Activated CD4-positive, alpha-beta T cell treated with anti-CD3 and anti-CD28 coated beads for 1 hour (primary cell): ENCODE results near the gene NFIC.
"Not testable (repeated sequence)": the region's sequence is repeated elsewhere in the genome, so short reads cannot be mapped to it uniquely, and the experiment has no call there.

Experiments used
- DNase-seq: peaks from one replicate; pipeline ENCODE4 v3.0.0-alpha.2; 2020

Gene NFIC

DNA sequence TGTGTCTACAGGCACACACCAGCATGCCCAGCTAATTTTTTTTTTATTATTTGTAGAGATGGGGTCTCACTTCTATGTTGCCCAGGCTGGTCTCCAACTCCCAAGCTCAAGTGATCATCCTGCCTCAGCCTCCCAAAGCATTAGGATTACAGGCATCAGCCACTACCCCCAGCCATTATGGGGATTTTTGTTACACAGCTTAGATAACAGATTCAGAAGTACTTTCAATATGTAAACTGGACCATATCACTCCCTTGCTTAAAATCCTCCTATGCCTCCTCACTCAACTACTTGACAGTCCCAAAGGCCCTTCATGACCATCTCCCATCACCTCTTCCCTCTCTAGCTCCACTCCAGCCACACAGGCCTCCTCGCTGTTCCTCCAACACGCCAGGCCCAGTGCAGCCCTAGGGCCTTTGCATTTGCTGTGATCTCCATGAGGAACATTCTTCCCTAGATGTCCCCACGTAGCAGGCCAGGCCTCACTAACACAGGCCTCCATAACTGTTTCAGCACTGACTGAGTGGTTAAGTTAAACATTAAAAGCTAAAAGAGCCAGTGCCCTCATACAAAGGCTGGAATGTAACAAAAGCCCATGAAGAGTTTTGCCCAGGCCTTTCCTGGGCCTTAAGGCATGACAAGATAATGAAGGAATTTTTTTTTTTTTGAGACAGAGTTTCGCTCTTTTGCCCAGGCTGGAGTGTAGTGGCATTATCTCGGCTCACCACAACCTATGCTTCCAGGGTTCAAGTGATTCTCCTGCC is 131.6 kb downstream of the NFIC start:
- DNase-seq = no peak

- DNase-seq = no peak
Observed at GRCh38 chr19:3499738-3500428, 133.5 kb downstream of the NFIC start.

GRCh38 chr19:3500429-3501101 is 134.2 kb downstream of the NFIC start, which contains the start of gene DOHH:
TSS of gene DOHH (minus strand) at chr19:3500674. CDS start at chr19:3496814, 3,860 bp downstream.
- peak; percentile 92 for DNase-seq

- no peak for DNase-seq
Observed at GRCh38 chr19:3501780-3502179, 135.4 kb downstream of the NFIC start.

DNA sequence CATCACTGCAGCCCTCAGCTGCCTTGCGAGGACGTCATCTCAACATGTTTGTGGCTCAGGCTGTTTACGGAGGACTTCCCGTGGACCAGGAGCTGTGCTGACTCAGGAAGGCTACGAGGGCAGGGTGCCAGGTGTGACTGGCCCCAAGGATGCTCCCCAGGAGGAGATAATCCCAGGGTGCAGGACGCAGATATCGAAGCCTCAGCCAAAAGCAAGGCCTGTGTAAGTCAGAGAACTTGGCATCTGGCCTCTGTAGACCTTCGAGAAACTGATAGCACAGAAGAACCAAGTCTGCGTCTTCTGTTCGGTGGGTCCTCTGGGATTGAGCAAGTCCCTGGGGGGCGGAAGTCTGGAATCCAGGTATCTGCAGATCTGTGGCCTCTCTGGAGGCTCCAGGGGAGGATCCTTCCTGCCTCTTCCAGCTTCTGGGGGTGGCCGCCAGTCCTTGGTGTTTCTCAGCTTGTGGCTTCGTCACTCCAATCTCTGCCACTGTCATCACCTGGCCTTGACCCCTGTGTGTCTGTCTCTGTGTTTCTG is 136.7 kb downstream of the NFIC start:
- no peak for DNase-seq

DNA sequence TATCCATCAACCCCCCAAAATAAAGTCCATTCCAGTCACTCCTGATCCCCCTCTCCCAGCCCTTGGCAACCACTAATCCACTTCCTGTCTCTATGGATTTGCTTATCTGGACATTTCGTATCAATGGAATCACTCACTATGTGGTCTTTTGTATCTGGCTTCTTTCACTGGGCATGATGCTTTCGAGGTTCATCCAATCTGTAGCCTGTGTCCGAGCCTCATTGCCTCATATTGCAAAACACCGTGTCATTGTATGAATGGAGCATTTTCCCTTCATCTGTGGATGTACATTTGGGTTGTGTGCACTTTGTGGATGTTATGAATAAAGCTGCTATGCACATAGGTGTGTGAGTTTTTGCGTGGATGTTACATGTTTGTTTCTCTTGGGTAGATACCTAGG is 138.4 kb downstream of the NFIC start:
- no peak for DNase-seq

DNA sequence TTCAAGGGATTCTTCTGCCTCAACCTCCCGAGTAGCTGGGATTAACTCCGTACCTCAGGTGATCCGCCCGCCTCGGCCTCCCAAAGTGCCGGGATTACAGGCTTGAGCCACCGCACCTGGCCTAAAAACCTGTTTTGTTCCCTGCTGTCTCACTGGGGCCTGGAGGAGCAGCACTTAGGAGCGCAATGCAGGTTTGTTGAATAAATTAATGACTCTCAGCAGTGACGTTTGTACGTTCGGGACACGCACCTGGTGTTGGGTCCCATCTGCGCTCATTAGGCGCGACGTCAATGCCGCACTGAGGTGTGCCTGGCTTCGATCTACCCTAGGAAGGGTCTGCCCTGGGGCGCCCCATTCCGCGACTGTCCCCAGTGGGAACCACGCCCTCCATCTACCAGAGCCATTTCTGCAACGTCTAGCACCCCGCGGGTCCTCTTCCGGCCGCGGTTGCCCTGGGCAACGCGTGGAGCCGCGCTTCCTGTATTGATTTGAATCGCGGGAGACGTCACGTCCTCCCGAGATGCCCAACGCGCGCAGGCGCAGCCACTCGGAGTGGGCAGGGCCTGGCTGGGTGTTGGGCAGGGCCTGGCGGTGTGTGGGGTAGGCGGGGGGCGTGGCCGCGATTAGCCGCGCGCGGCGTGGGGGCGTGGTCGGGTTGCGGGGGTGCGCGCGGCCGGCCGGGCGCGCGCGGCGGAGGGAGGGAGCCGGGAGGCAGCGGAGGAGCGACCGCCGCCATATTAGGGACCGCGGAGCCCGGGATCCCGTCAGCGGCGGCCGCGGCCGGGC is 139.4 kb downstream of the NFIC start, which contains the start of gene FZR1:
Gene FZR1, plus strand, starts transcription at position 714 of the 786 bp plus-strand sequence. CDS start 16,679 bp downstream, outside the sequence.
- peak; percentile 100 for DNase-seq

DNA sequence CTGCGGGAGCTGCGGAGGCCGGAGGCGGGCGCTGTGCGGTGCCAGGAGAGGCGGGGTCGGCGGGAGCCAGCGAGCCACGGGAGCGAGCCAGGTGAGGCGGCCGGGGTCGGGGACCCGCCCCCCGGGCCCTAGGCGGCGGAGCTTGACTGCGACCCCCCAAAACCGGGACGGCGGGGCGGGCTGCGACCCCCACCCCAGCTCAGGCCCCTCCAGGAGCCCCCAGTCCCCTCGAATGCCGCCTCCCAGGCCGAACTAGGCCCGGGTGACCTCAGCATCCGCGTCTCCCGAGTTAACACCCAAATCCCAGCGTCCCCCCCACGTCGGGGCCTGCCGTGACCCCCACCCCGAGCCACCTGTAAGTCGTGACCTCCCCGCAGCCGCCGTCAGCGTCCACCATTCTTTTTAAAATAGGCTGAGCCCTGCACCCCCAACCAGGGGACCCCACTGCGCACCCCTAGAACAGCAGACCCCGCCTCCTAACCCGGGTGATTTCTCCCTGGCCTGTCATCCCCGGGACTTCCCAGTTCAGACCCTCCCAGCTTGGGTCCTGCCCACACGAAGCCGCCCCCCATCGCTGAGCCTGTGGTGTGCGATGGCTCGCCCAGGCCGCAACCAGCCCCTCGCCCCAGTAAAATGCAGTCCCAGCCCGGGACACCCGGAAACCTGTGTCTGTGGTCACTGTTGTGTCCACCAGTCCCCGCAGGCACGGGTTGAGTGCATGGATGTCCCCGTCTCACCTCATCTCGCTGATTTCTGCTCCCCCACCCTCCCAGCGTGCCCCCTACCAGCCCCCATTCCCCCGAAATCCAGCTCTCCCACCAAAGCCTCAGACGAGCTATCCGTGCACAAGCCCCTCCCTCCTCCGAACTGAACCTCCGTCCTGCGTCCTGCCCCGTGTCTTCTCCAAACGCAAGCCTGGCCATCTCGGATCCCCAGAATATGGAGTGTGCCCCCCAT is 140.3 kb downstream of the NFIC start:
- no peak for DNase-seq

- DNase-seq = no peak
Observed at GRCh38 chr19:3507371-3508120, 141.2 kb downstream of the NFIC start.

GRCh38 chr19:3508121-3508661 is 141.8 kb downstream of the NFIC start:
- DNase-seq = not testable (repeated sequence)

GRCh38 chr19:3508771-3509535 is 142.6 kb downstream of the NFIC start:
- no peak for DNase-seq

DNA sequence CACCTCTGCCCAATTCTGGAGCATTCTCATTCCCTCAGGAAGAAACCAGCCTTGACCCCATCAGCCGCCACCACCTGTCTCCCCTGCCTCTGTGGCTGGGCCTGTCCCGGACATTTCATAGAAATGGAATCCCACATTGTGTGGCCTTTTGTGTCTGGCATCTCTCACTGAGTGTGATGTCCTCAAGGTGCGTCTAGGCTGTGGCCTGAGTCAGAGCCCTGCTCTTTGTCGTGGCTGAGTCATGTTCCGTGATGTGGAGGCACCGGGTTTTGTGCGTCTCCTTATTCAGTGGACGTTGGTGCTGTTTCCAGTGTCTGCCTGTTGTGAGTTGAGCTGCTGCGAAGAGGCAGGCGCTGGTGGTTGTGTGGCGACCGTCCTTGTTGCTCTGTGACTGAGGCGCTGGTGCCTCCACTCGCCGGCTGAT is 143.2 kb downstream of the NFIC start:
- no peak for DNase-seq

DNA sequence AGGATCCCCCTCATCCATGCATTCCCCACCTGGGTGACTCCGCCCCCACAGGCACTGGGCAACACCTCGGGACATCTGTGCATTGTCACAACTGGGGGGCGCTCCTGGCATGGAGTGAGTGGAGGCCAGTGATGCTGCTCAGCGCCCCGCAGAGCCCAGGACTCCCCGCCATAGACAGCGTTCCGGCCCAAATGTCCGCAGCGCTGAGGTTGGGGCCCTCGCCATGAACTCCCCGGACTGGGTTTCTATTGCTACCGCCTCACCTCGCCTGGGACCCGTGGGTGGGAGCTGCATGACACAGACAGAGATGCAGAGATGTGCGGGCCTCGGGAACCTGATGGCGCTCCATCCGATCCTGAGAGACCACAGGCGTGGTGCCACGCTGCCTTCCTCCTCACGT is 144.3 kb downstream of the NFIC start:
- DNase-seq = no peak

- DNase-seq = no peak
Observed at GRCh38 chr19:3511506-3512251, 145.3 kb downstream of the NFIC start.

DNA sequence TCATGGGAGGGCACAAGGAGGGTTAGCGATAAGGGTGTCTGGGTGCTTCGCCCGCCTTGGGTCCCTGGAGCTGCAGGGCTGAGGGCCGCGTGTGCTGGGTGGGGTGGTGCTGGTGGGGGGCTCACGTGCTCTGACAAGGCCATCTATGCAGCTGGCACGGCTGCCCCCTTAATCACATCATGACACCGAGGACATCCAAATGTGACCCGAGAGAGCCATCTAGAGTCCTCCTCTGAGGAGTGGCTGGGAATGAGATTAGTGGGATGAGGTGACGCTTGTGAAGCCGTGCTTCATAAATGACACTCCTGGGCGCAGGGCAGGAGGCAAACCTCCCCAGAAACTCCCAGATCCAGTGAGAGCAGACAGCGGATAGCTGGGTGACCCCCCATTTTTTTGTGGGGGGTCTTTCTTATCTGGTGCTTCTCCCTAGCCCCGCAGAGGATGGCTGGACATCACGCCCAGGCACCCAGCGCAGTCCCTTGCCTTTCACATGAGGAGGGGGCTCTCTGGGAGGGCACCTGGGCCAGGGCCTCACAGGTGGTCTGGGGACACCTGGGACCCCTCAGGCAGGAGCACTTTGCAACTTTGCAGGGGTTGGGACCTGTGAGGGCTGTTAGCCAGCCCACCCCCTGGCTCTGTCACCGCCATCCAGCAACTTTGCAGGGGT is 146.3 kb downstream of the NFIC start:
- no peak for DNase-seq

- no peak for DNase-seq
Observed at GRCh38 chr19:3513229-3514140, 147.1 kb downstream of the NFIC start.

- no peak for DNase-seq
Observed at GRCh38 chr19:3514930-3515329, 148.5 kb downstream of the NFIC start.
